Glomerular endothelial cell (primary cell): ENCODE data around the gene TCEANC2. TPM values are rescaled to one million over a fixed set of nuclear protein-coding genes. Genes with fewer than 3 reads are reported as not detected.
"Not testable (repeated sequence)": the region's sequence is repeated elsewhere in the genome, so short reads cannot be mapped to it uniquely, and the experiment has no call there.

Source experiments
- DNase-seq: peaks from one replicate; pipeline ENCODE4 v3.0.0-alpha.2; 2011; ENCODE audit warnings: low read depth, low spot score; ENCODE audit errors: extremely low read depth
- total RNA-seq: library from RNA; depleted of rRNA; stranded (reverse); fragments of >200 nt; gene quantifications from 2 replicates; pipeline ENCODE4 v1.2.3, GENCODE V29; 2015

TCEANC2 gene
- total RNA-seq, 1 donor from 2014 or later: 3.7 TPM

GRCh38 chr1:54081306-54082270 is 28.2 kb downstream of the TCEANC2 start:
- DNase-seq: no peak

GRCh38 chr1:54084794-54085193 is 31.4 kb downstream of the TCEANC2 start:
- no peak for DNase-seq

GRCh38 chr1:54086754-54087153 is 33.3 kb downstream of the TCEANC2 start:
- DNase-seq: no peak

GRCh38 chr1:54088385-54088784 is 35.0 kb downstream of the TCEANC2 start:
- DNase-seq: no peak

- no peak for DNase-seq
Observed at GRCh38 chr1:54091666-54092065, 38.3 kb downstream of the TCEANC2 start.

GRCh38 chr1:54094001-54094729 is 40.8 kb downstream of the TCEANC2 start:
- no peak for DNase-seq

- DNase-seq: not testable (repeated sequence)
Observed at GRCh38 chr1:54094730-54095105, 41.3 kb downstream of the TCEANC2 start.

GRCh38 chr1:54095546-54096226 is 42.3 kb downstream of the TCEANC2 start:
- DNase-seq: no peak

- DNase-seq: no peak
Observed at GRCh38 chr1:54096227-54096876, 42.9 kb downstream of the TCEANC2 start.

- no peak for DNase-seq
Observed at GRCh38 chr1:54096877-54097240, 43.5 kb downstream of the TCEANC2 start.

- no peak for DNase-seq
Observed at GRCh38 chr1:54099061-54099610, 45.7 kb downstream of the TCEANC2 start.

GRCh38 chr1:54100500-54100899 is 47.1 kb downstream of the TCEANC2 start:
- no peak for DNase-seq

GRCh38 chr1:54103414-54103813 is 50.0 kb downstream of the TCEANC2 start:
- DNase-seq: no peak

GRCh38 chr1:54104613-54105012 is 51.2 kb downstream of the TCEANC2 start:
- DNase-seq: not testable (repeated sequence)

- no peak for DNase-seq
Observed at GRCh38 chr1:54105080-54105479, 51.7 kb downstream of the TCEANC2 start.

GRCh38 chr1:54105736-54106269 is 52.4 kb downstream of the TCEANC2 start:
- DNase-seq: no peak

GRCh38 chr1:54107131-54107530 is 53.7 kb downstream of the TCEANC2 start:
- no peak for DNase-seq

- no peak for DNase-seq
Observed at GRCh38 chr1:54108156-54108555, 54.7 kb downstream of the TCEANC2 start.

- no peak for DNase-seq
Observed at GRCh38 chr1:54109129-54110090, 56.0 kb downstream of the TCEANC2 start.
